AG09309 (cell line): Measurements from ENCODE around the gene CACNA1E.

Experiments
- DNase-seq: peaks from one replicate; pipeline ENCODE4 v3.0.0-alpha.2; 2010; ENCODE audit warnings: low read depth
- H3K4me3 ChIP-seq: 2 replicates; pipeline ENCODE4 v1.5.1; 2011; ENCODE audit warnings: mild to moderate bottlenecking, low read depth, low read length, moderate library complexity; ENCODE audit not compliant: control insufficient read depth
- TF ChIP-seq, protein P1 (sequence below): IDR thresholded peaks from 2 replicates; pipeline ENCODE4 v1.5.1; 2011; ENCODE audit warnings: mild to moderate bottlenecking, low read depth, low read length, inconsistent platforms; ENCODE audit not compliant: insufficient read depth, control insufficient read depth; ENCODE audit errors: missing control alignments

The CACNA1E gene

GRCh38 chr1:181506563-181507353, 23.4 kb downstream of the CACNA1E start:
- TF ChIP-seq, protein P1, sequence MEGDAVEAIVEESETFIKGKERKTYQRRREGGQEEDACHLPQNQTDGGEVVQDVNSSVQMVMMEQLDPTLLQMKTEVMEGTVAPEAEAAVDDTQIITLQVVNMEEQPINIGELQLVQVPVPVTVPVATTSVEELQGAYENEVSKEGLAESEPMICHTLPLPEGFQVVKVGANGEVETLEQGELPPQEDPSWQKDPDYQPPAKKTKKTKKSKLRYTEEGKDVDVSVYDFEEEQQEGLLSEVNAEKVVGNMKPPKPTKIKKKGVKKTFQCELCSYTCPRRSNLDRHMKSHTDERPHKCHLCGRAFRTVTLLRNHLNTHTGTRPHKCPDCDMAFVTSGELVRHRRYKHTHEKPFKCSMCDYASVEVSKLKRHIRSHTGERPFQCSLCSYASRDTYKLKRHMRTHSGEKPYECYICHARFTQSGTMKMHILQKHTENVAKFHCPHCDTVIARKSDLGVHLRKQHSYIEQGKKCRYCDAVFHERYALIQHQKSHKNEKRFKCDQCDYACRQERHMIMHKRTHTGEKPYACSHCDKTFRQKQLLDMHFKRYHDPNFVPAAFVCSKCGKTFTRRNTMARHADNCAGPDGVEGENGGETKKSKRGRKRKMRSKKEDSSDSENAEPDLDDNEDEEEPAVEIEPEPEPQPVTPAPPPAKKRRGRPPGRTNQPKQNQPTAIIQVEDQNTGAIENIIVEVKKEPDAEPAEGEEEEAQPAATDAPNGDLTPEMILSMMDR, result no peak
- DNase-seq, result no peak
- no peak overlapping the region for H3K4me3 ChIP-seq

DNA sequence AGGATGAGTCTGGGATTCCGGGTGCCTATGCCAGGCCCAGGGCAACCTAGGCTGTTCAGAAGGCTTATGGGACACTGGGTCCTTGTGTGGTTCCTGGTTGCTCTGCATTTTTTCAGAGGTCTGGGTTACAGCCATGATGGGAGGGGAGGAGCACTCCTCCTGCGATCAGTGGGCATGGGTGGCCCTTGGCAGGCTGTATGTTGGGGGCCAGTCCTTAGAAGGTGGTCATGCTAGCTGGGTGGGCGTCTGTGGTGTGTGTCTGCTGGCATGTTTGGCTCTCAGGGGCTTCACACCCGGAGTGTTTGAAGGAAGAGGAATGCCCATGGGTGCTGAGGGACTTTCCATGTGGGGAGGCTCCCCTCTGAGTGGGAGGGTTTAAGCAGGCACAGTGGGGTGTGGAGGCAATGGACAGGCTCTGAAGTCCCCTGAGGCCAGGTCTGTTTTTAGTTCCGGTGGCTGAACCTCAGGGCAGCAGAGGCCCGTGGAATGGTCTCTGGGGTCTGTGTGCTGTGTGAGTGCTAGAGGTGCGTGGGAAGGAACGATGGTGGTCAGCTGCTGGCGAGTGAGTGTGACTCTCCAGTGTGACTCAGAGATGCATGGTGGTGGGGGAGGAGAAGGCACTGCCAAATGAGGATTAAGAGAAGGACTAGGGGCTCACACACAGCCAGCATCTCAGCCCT, 25.3 kb downstream of the CACNA1E start:
- DNase-seq, result no peak
- no peak overlapping the region for H3K4me3 ChIP-seq

GRCh38 chr1:181513786-181514297, 30.5 kb downstream of the CACNA1E start:
- no peak for DNase-seq
- no peak overlapping the region for H3K4me3 ChIP-seq
- TF ChIP-seq, protein P1, result no peak

More for the DNA sequence above, 25.3 kb downstream of the CACNA1E start:
- TF ChIP-seq, protein P1, result no peak

DNA sequence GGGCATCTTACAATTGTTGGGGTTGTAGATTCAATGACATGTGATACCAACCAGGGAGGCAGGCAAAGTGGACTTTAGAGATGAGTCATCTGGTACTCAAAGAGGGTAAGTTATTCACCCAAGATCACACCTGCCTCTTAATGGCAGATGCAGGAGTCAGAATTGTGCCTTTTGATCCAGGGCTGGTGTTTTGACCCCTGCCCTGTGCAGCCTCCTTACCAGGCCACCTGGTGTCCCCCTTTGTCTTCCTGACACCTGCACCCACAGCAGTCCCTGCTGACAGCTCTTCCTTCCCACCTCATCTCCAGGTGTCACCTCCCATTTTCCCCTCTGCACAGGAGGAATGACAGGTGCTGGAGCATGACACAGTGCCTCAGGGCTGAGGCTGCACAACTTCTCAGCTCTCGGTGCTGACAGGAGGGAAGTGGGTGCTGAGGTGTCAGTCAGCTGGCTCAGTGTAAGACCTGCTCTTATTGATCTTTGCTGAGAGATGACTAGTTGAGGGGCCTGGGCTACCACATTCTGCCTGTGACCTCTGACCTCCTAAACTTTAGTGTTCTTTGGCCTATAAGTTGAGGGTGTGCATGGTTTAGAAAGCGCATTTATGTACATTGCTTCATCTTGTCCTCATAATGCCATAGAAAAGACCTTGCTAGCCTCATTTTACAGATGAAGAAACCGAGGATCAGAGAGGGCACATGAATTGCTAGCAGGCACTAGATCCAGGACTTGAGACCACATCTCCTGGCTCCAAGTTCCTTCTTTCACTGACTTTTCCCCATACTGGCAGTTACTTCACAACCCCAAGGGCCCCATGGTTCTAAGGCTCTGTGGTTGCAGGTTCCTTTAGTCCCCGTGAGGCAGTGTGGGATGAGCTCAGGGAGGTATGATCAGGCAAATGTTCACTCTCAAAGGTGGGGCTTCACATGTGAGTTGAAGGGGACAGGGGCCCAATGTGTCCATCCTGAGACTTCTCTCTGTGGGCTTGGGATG, 31.3 kb downstream of the CACNA1E start:
- no peak overlapping the region for H3K4me3 ChIP-seq
- no peak for DNase-seq
- TF ChIP-seq, protein P1, result no peak

DNA sequence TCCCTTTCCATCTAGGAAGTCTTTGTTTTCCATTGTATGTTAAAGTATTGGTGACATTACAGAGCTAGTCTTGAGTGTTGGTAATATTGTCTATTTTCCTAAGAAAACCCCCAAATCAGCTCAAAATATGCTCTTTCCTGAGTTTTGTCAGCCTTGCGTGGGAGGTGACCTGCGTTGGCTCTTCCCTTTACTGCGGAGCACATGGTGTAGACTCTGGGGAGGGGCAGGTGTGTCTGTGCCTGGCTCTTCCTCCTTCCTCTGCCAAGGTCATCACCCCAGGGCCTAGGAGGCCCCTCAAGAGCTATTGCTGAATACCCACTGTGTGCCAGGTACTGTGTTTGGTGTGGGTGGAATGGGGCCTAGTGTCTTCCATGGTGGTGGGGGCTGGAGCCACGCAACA, 33.4 kb downstream of the CACNA1E start:
- no peak overlapping the region for H3K4me3 ChIP-seq
- TF ChIP-seq, protein P1, result no peak
- no peak for DNase-seq
